GM12873 (cell line): ENCODE results near the gene NT5E.

ENCODE experiments used
- CTCF ChIP-seq: IDR thresholded peaks from 2 replicates; pipeline ENCODE4 v1.5.1; 2012; ENCODE audit warnings: low read depth, mild to moderate bottlenecking, moderate library complexity, low read length, control low read depth; ENCODE audit not compliant: insufficient read depth; ENCODE audit errors: missing control alignments

NT5E gene

GRCh38 chr6:85416766-85417165 lies 33.1 kb upstream of the NT5E start:
- no peak for TF ChIP-seq CTCF

GRCh38 chr6:85417336-85417735 lies 32.5 kb upstream of the NT5E start:
- TF ChIP-seq CTCF = no peak

GRCh38 chr6:85418059-85418458 lies 31.8 kb upstream of the NT5E start:
- TF ChIP-seq CTCF = no peak

GRCh38 chr6:85419046-85419759 lies 30.7 kb upstream of the NT5E start:
- no peak for TF ChIP-seq CTCF

GRCh38 chr6:85420551-85420950 lies 29.3 kb upstream of the NT5E start:
- TF ChIP-seq CTCF = no peak

- no peak for TF ChIP-seq CTCF
These were observed 28.7 kb upstream of the NT5E start for GRCh38 chr6:85421181-85421580.

- no peak for TF ChIP-seq CTCF
These were observed 27.9 kb upstream of the NT5E start for GRCh38 chr6:85421972-85422371.
